GM23338 (cell line): Measurements from ENCODE around the gene MYF6.

Source experiments
- CTCF ChIP-seq, 2 experiments: fragments of 200-600 bp in 1 of 2; sonication (generic) in 1 of 2; conservative IDR thresholded peaks; 2 replicates each; pipeline versions ENCODE4 v1.5.1 to v1.6.1; 2016 to 2017; ENCODE audit warnings: antibody characterized with exemption in 2 of 2, low read depth in 2 of 2, mild to moderate bottlenecking in 2 of 2, moderate library complexity in 1 of 2
- EZH2 ChIP-seq: fragments of 200-600 bp; sonication (generic); IDR thresholded peaks from one replicate; pipeline ENCODE4 v1.8.0; 2017; ENCODE audit warnings: antibody characterized with exemption, mild to moderate bottlenecking, low read depth; ENCODE audit not compliant: unreplicated experiment
- POLR2AphosphoS5 ChIP-seq: IDR thresholded peaks from 2 replicates; pipeline ENCODE4 v1.6.1; 2016; ENCODE audit warnings: antibody characterized with exemption, low read depth
- STAT1 ChIP-seq: IDR thresholded peaks from one replicate; pipeline ENCODE4 v1.6.1; 2016; ENCODE audit warnings: antibody characterized with exemption; ENCODE audit not compliant: unreplicated experiment

- TF ChIP-seq CTCF (conservative IDR thresholded peaks at IDR 0.05; ENCODE audit: low read depth in 2 of 2) (no peak), EZH2 (no peak), POLR2AphosphoS5 (no peak), STAT1 (no peak)
These were observed 17.3 kb upstream of the MYF6 start for GRCh38 chr12:80690090-80690489.
